ENCODE measurements around the gene KNG1. TPM values are rescaled to one million over a fixed set of nuclear protein-coding genes. Genes with fewer than 3 reads are reported as not detected.

Gene KNG1
- total RNA-seq, 1 donor from 2014 or later = not detected

GRCh38 chr3:186783731-186784515, 66.8 kb downstream of the KNG1 start:
- H3K9me3 ChIP-seq (ENCODE audit: insufficient read depth, low read depth, low read length) = no peaks in the 10 kb centered on the region
- H3K36me3 ChIP-seq (ENCODE audit: insufficient read depth, low read length) = peaks cover 47% of the 10 kb centered on the region
- peak; percentile 36 for DNase-seq (ENCODE audit: low read depth)
- peak overlapping the region; percentile 99 for H3K27ac ChIP-seq (ENCODE audit: low read depth, low read length)
- H3K4me2 ChIP-seq (ENCODE audit: low read length) = peak overlapping the region; percentile 93
- H3K9ac ChIP-seq (ENCODE audit: low read length) = peak overlapping the region; percentile 100
- H3K4me3 ChIP-seq (ENCODE audit: insufficient read depth, low read depth, low read length) = peak overlapping the region; percentile 100
- Mint-ChIP-seq H3K27ac (ENCODE audit: unreplicated experiment) (peak overlapping the region; percentile 98), H3K27me3 (ENCODE audit: low read depth, unreplicated experiment) (no peaks in the 10 kb centered on the region), H3K4me1 (ENCODE audit: low read depth, unreplicated experiment) (peaks cover 28% of the 10 kb centered on the region), H3K36me3 (ENCODE audit: low read depth, unreplicated experiment) (peaks cover 34% of the 10 kb centered on the region), H3K9me3 (ENCODE audit: unreplicated experiment) (no peaks in the 10 kb centered on the region), H3K4me3 (ENCODE audit: unreplicated experiment) (peak overlapping the region; percentile 98)
- no peak for FAIRE-seq
- peaks cover 61% of the 10 kb centered on the region for H3K79me2 ChIP-seq (ENCODE audit: insufficient read depth, low read length)
- TF ChIP-seq CTCF (IDR thresholded peaks at IDR 0.05; ENCODE audit: insufficient read depth, low read depth, low read length) (no peak), EZH2 (IDR thresholded peaks at IDR 0.05; ENCODE audit: insufficient read depth, low read length) (no peak)
- peak overlapping the region; percentile 95 for H2AFZ ChIP-seq (ENCODE audit: low read depth, low read length)
- peaks cover 24% of the 10 kb centered on the region for H3K4me1 ChIP-seq (ENCODE audit: insufficient read depth, low read length)
- no peaks in the 10 kb centered on the region for H3K27me3 ChIP-seq (ENCODE audit: insufficient read depth, low read length)
- peaks cover 55% of the 10 kb centered on the region for H4K20me1 ChIP-seq (ENCODE audit: insufficient read depth, low read length)

GRCh38 chr3:186784820-186785494, 67.8 kb downstream of the KNG1 start:
- peak overlapping the region; percentile 98 for H3K4me3 Mint-ChIP-seq (ENCODE audit: unreplicated experiment)
- Histone ChIP-seq H3K4me2 (ENCODE audit: low read length) (peak overlapping the region; percentile 93), H2AFZ (ENCODE audit: low read depth, low read length) (no peak overlapping the region), H4K20me1 (ENCODE audit: insufficient read depth, low read length) (peaks cover 64% of the 10 kb centered on the region), H3K9ac (ENCODE audit: low read length) (peak overlapping the region; percentile 100), H3K36me3 (ENCODE audit: insufficient read depth, low read length) (peaks cover 57% of the 10 kb centered on the region), H3K4me1 (ENCODE audit: insufficient read depth, low read length) (peaks cover 24% of the 10 kb centered on the region), H3K27me3 (ENCODE audit: insufficient read depth, low read length) (no peaks in the 10 kb centered on the region), H3K9me3 (ENCODE audit: insufficient read depth, low read depth, low read length) (no peaks in the 10 kb centered on the region), H3K27ac (ENCODE audit: low read depth, low read length) (peak overlapping the region; percentile 99), H3K4me3 (ENCODE audit: insufficient read depth, low read depth, low read length) (peak overlapping the region; percentile 100), H3K79me2 (ENCODE audit: insufficient read depth, low read length) (peaks cover 64% of the 10 kb centered on the region)
- DNase-seq (ENCODE audit: low read depth) = no peak
- H3K27ac Mint-ChIP-seq (ENCODE audit: unreplicated experiment) = peak overlapping the region; percentile 98
- H3K9me3 Mint-ChIP-seq (ENCODE audit: unreplicated experiment) = no peaks in the 10 kb centered on the region
- TF ChIP-seq EZH2 (IDR thresholded peaks at IDR 0.05; ENCODE audit: insufficient read depth, low read length) = no peak
- no peak for TF ChIP-seq CTCF (IDR thresholded peaks at IDR 0.05; ENCODE audit: insufficient read depth, low read depth, low read length)
- H3K36me3 Mint-ChIP-seq (ENCODE audit: low read depth, unreplicated experiment) = peaks cover 38% of the 10 kb centered on the region
- peaks cover 32% of the 10 kb centered on the region for H3K4me1 Mint-ChIP-seq (ENCODE audit: low read depth, unreplicated experiment)
- no peak for FAIRE-seq
- no peaks in the 10 kb centered on the region for H3K27me3 Mint-ChIP-seq (ENCODE audit: low read depth, unreplicated experiment)

Measured in astrocyte (in vitro differentiated cells and primary cell).